HCT116 (cell line): ENCODE measurements around the gene SULT1C3.

ENCODE experiments used
- ATF3 ChIP-seq: IDR thresholded peaks from 2 replicates; pipeline ENCODE4 v1.6.1; 2012
- CEBPB ChIP-seq: IDR thresholded peaks from 2 replicates; pipeline ENCODE4 v1.6.1; 2012; ENCODE audit warnings: low read depth
- CTCF ChIP-seq, 3 experiments: fragments of 200-600 bp in 1 of 3; sonication (generic) in 1 of 3; IDR thresholded peaks in 2 of 3; conservative IDR thresholded peaks in 1 of 3; 2 replicates each; pipeline ENCODE4 v1.5.1; 2012 to 2017; ENCODE audit warnings: low read depth in 2 of 3, low read length in 2 of 3, antibody characterized with exemption in 1 of 3, borderline replicate concordance in 1 of 3, control low read depth in 1 of 3, mild to moderate bottlenecking in 1 of 3, mixed read lengths in 1 of 3, mixed run types in 1 of 3, moderate library complexity in 1 of 3; ENCODE audit not compliant: insufficient read depth in 1 of 3
- EGR1 ChIP-seq: IDR thresholded peaks from 2 replicates; pipeline ENCODE4 v1.6.1; 2012; ENCODE audit warnings: low read depth
- POLR2A ChIP-seq: IDR thresholded peaks from 2 replicates; pipeline ENCODE4 v1.7.0; 2011; ENCODE audit warnings: borderline replicate concordance; ENCODE audit not compliant: insufficient read depth, insufficient read length; ENCODE audit errors: extremely low read depth
- TCF7L2 ChIP-seq: IDR thresholded peaks from 2 replicates; pipeline ENCODE4 v1.7.0; 2011; ENCODE audit warnings: borderline replicate concordance, inconsistent platforms; ENCODE audit not compliant: insufficient read depth, insufficient read length; ENCODE audit errors: extremely low read depth
- YY1 ChIP-seq: IDR thresholded peaks from 2 replicates; pipeline ENCODE4 v1.6.1; 2011; ENCODE audit warnings: low read length, low read depth, moderate library complexity, mild to moderate bottlenecking; ENCODE audit not compliant: insufficient replicate concordance; ENCODE audit errors: extremely low read depth
- ZNF274 ChIP-seq: fragments of 200-500 bp; sonication (Bioruptor generic); IDR thresholded peaks from 2 replicates; pipeline ENCODE4 v1.6.1; 2014; ENCODE audit warnings: mild to moderate bottlenecking, low read depth, low read length, inconsistent platforms

GRCh38 chr2:108195133-108195439 lies 44.7 kb upstream of the SULT1C3 start:
- TF ChIP-seq ZNF274 (no peak), YY1 (no peak), CTCF (IDR thresholded peaks at IDR 0.05 in 2 of 3, conservative IDR thresholded peaks at IDR 0.05 in 1 of 3; ENCODE audit: borderline replicate concordance in 1 of 3, insufficient read depth in 1 of 3, low read depth in 2 of 3, low read length in 2 of 3) (no peak), TCF7L2 (no peak), POLR2A (no peak), CEBPB (no peak), EGR1 (no peak), ATF3 (no peak)
